Testis (tissue), 3 donors: ENCODE data around the gene DMD. TPM values are rescaled to one million over a fixed set of nuclear protein-coding genes. Genes with fewer than 3 reads are reported as not detected.

Source experiments
- DNase-seq: peaks from one replicate; pipeline ENCODE4 v3.0.0-alpha.2; 2019
- H3K27ac ChIP-seq, 2 donors: fragments of 200-600 bp; sonication (generic); one replicate each; pipeline ENCODE4 v1.5.1; 2019
- H3K27me3 ChIP-seq: fragments of 200-600 bp; sonication (generic); one replicate; pipeline ENCODE4 v1.5.1; 2019
- H3K36me3 ChIP-seq: fragments of 200-600 bp; sonication (generic); one replicate; pipeline ENCODE4 v1.5.1; 2017; ENCODE audit warnings: low read depth; ENCODE audit errors: missing control alignments
- H3K4me1 ChIP-seq: fragments of 200-600 bp; sonication (generic); one replicate; pipeline ENCODE4 v1.5.1; 2019
- H3K4me3 ChIP-seq, 2 donors: fragments of 200-600 bp; sonication (generic); one replicate each; pipeline ENCODE4 v1.5.1; 2017 to 2019
- H3K9me3 ChIP-seq: fragments of 200-600 bp; sonication (generic); one replicate; pipeline ENCODE4 v1.5.1; 2017
- POLR2A ChIP-seq: fragments of 450-650 bp; IDR thresholded peaks from one replicate; pipeline ENCODE4 v1.6.1; 2017; ENCODE audit warnings: antibody characterized with exemption, mild to moderate bottlenecking, moderate library complexity
- WGBS, 2 donors: methylation state at CpG; one replicate each; pipeline ENCODE4 v1.1.5; 2018; 5-methylcytosine and 5-hydroxymethylcytosine counted together
- intact Hi-C: fragments of 100-400 bp; cut with DNase I; formaldehyde crosslinking; loops from one replicate; pipeline ENCODE4 v1.15.1; 2023; ENCODE audit warnings: low total_unique reads
- polyA plus RNA-seq: library from polyadenylated mRNA; stranded (reverse); fragments of 350-450 nt; fragmentation: Illumina TruSeq; extraction: RNeasy Lipid Tissue Mini Kit (QIAGEN cat#74804); gene quantifications from one replicate; pipeline ENCODE4 v1.2.3, GENCODE V29; 2014; ENCODE audit warnings: low read depth, low replicate concordance; ENCODE audit not compliant: insufficient read depth
- total RNA-seq, 2 donors: library from RNA; depleted of rRNA; stranded (reverse); fragments of >200 nt; gene quantifications; one replicate each; pipeline ENCODE4 v1.2.3, GENCODE V29; 2016
- TF ChIP-seq, protein P1 (sequence below), 3 experiments: fragments of 450-650 bp in 2 of 3; fragments of 200-600 bp in 1 of 3; sonication (generic) in 1 of 3; IDR thresholded peaks; one replicate each; pipeline ENCODE4 v1.5.1; 2016 to 2019; ENCODE audit warnings: antibody characterized with exemption in 3 of 3, mild to moderate bottlenecking in 2 of 3, moderate library complexity in 1 of 3

The DMD gene
- total and polyA plus RNA-seq, 3 donors from 2014 or later = 11.3 to 34.1 (median 24.2) TPM

DNA sequence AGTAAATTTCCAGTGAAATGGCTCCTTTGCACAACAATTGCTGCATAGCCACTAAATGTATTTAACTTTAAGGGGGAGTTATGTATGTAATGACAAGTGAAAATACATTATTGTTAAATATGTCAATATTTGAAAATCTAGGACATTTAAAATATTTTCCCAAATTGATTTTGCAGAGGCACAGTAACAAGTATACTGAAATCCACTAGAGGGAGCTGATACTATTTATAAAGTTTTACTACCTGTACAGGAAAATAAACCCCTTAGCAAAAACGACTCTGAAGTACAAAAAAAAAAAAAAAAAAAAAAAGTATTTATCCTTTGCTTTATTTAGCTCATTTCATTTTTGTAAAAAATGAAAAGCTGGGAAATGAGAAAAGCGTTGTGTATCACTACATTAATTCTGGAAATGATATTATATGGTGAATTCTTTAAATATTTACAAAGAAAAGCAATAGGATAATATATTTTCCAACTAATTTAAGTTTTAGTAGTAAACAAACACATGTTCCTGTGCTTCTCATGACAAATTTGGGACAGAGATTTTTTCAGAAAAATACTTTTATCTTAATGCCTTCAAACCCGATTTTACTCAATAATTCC, 727.7 kb downstream of the DMD start:
- Histone ChIP-seq H3K27ac (no peak overlapping the region), H3K27me3 (no peaks in the 10 kb centered on the region), H3K4me1 (no peaks in the 10 kb centered on the region), H3K9me3 (no peaks in the 10 kb centered on the region), H3K36me3 (no peaks in the 10 kb centered on the region), H3K4me3 (no peak overlapping the region)
- DNase-seq = no peak
- intact Hi-C loops = no loop called here
- TF ChIP-seq, protein P1, sequence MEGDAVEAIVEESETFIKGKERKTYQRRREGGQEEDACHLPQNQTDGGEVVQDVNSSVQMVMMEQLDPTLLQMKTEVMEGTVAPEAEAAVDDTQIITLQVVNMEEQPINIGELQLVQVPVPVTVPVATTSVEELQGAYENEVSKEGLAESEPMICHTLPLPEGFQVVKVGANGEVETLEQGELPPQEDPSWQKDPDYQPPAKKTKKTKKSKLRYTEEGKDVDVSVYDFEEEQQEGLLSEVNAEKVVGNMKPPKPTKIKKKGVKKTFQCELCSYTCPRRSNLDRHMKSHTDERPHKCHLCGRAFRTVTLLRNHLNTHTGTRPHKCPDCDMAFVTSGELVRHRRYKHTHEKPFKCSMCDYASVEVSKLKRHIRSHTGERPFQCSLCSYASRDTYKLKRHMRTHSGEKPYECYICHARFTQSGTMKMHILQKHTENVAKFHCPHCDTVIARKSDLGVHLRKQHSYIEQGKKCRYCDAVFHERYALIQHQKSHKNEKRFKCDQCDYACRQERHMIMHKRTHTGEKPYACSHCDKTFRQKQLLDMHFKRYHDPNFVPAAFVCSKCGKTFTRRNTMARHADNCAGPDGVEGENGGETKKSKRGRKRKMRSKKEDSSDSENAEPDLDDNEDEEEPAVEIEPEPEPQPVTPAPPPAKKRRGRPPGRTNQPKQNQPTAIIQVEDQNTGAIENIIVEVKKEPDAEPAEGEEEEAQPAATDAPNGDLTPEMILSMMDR (IDR thresholded peaks at IDR 0.05) = peak in 1 of 3 experiments; percentile 16
- TF ChIP-seq POLR2A = no peak
- WGBS, 2 donors = 45 to 51% methylated on average over 3 of the region's 3 CpGs

DNA sequence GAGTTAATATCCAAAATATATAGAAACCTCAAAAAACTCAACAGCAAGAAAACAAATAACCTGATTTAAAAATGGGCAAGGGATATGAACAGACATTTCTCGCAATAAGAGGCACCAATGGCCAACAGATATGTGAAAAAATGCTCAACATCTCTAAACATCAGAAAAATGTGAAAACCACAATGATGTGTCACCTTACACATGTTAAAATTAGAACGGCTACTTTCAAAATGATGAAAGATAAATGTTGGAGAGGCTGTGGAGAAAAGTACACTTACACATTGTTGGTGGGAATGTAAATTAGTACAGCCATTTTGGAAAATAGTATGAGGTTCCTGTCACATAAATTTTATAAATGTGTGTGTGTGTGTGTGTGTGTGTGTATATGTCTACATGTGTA, 731.3 kb downstream of the DMD start:
- H3K27ac ChIP-seq = no peak overlapping the region
- 78 to 85% methylated on average over 2 of the region's 2 CpGs for WGBS, 2 donors
- H3K36me3 ChIP-seq = no peaks in the 10 kb centered on the region
- no peak for TF ChIP-seq POLR2A
- TF ChIP-seq, protein P1 (IDR thresholded peaks at IDR 0.05) = no peak
- no peak overlapping the region for H3K4me3 ChIP-seq
- no peaks in the 10 kb centered on the region for H3K4me1 ChIP-seq
- H3K27me3 ChIP-seq = no peaks in the 10 kb centered on the region
- DNase-seq = no peak
- intact Hi-C loops = no loop called here
- H3K9me3 ChIP-seq = no peaks in the 10 kb centered on the region

DNA sequence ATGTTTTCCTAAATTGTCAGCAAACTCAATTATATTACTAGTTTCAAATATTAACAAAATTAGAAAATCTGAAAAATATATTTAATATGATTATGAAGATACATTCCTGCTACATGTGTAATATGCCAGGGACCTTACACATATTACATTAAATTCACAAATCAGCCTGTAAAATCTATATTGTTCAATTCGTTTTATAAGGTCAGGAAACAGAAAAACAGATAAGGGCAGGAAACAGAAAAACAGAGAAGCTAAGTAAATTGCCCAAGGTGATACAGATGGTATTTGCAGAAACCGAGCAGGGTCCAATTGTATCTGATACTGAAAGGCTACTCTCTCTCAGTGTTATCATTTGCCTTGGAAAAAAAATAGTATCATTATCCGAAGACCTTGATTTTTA, 739.0 kb downstream of the DMD start:
- no peak overlapping the region for H3K27ac ChIP-seq
- 63 to 64% methylated on average over 3 of the region's 3 CpGs for WGBS, 2 donors
- H3K36me3 ChIP-seq = no peaks in the 10 kb centered on the region
- H3K27me3 ChIP-seq = no peaks in the 10 kb centered on the region
- H3K4me1 ChIP-seq = no peaks in the 10 kb centered on the region
- no peak for DNase-seq
- intact Hi-C loops = no loop called here
- no peaks in the 10 kb centered on the region for H3K9me3 ChIP-seq
- no peak overlapping the region for H3K4me3 ChIP-seq
- no peak for TF ChIP-seq POLR2A

DNA sequence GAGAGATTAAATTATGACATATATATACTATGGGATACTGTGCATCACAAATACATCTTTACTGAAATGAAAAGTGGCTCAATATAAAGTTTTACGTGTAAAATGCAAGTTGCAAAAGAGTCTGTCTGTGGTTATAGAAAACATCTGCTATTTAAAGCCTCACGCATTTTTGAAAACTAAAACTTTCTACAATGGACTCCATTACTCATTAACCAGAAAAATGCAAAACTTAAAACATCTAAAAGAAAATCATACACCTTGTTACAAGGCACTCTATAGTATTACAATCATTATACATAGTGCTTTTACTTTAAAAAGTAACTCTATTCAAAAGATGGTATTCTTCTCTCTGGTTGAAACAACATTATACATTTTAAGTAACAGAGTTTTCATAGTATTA, 755.6 kb downstream of the DMD start:
- 91 to 92% methylated on average over 2 of the region's 2 CpGs for WGBS, 2 donors
- no peaks in the 10 kb centered on the region for H3K4me1 ChIP-seq
- H3K4me3 ChIP-seq = no peak overlapping the region
- no peaks in the 10 kb centered on the region for H3K36me3 ChIP-seq
- H3K9me3 ChIP-seq = no peaks in the 10 kb centered on the region
- no peak overlapping the region for H3K27ac ChIP-seq
- TF ChIP-seq, protein P1 (IDR thresholded peaks at IDR 0.05) = no peak
- TF ChIP-seq POLR2A = no peak
- H3K27me3 ChIP-seq = no peaks in the 10 kb centered on the region
- no peak for DNase-seq
- intact Hi-C loops = no loop called here

DNA sequence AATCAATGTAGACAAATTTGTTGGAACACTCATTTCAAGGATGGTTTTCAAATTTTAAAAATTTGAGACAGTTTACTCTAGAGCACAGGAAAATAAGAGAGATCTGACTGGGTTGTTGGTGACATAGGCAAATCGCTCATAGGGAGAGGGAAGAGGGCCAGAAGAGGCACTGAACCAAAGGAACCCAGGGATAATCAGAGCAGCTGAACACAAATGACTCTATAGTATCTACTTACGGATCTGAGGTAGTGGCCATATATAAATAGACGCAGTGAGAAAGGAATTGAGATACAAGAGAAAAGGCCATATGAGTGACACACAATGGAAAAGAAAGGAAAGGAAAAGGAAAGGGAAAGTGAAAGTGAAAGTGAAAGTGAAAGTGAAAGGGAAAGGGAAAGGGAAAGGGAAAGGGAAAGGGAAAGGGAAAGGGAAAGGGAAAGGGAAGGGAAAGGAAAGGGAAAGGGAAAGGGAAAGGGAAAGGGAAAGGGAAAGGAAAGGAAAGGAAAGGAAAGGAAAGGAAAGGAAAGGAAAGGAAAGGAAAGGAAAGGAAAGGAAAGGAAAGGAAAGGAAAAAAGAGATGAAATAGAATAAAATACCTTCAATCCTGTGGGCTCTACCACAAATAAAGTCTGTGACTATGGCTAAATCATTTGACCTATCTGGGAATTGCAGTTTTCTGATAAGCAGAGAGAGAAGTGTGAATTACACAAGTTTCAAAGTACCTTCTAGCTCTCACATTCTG, 759.2 kb downstream of the DMD start:
- TF ChIP-seq POLR2A = no peak
- no peaks in the 10 kb centered on the region for H3K27me3 ChIP-seq
- WGBS, 2 donors = 89 to 93% methylated on average over 3 of the region's 3 CpGs
- no peaks in the 10 kb centered on the region for H3K9me3 ChIP-seq
- no peaks in the 10 kb centered on the region for H3K4me1 ChIP-seq
- intact Hi-C loops = no loop called here
- H3K4me3 ChIP-seq = no peak overlapping the region
- DNase-seq = no peak
- no peaks in the 10 kb centered on the region for H3K36me3 ChIP-seq
- no peak overlapping the region for H3K27ac ChIP-seq

DNA sequence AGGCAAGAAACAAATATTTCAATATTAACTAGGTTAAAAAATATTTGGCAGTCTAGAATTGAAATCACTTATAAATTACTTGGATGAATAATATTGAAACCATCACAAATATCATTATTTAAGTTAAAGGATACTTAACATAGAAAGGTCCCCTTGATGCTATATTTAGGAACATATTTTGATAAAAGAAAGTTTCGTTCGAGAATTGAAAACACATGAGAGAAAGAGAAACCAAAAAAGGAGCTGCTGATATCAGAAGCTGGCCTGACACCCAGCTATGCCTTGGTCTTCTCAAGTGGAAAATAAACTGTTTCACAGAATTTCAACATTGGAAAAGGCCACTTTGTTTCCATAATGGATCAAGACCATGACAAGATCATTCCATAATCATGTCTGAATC, 762.4 kb downstream of the DMD start:
- no peak for DNase-seq
- WGBS, 2 donors = 39 to 49% methylated on average over 2 of the region's 2 CpGs
- TF ChIP-seq POLR2A = no peak
- TF ChIP-seq, protein P1 (IDR thresholded peaks at IDR 0.05) = no peak
- no peak overlapping the region for H3K4me3 ChIP-seq
- intact Hi-C loops = no loop called here
- no peaks in the 10 kb centered on the region for H3K27me3 ChIP-seq
- no peak overlapping the region for H3K27ac ChIP-seq
- H3K4me1 ChIP-seq = no peaks in the 10 kb centered on the region
- no peaks in the 10 kb centered on the region for H3K9me3 ChIP-seq
- H3K36me3 ChIP-seq = no peaks in the 10 kb centered on the region
